AG10803 (cell line): ENCODE measurements around the gene HTR1B.
A peak's percentile ranks its signal among the peaks of the same experiment; 100 is the strongest.

Experiments used
- DNase-seq: peaks from one replicate; pipeline ENCODE4 v3.0.0; 2010; ENCODE audit warnings: low read depth
- H3K4me3 ChIP-seq: 2 replicates; pipeline ENCODE4 v1.5.1; 2011; ENCODE audit warnings: mild to moderate bottlenecking, low read length, control low read depth
- TF ChIP-seq, protein P1 (sequence below): conservative IDR thresholded peaks from 2 replicates; pipeline ENCODE4 v1.5.1; 2011; ENCODE audit warnings: mild to moderate bottlenecking, low read length, control low read depth, inconsistent platforms

HTR1B gene

DNA sequence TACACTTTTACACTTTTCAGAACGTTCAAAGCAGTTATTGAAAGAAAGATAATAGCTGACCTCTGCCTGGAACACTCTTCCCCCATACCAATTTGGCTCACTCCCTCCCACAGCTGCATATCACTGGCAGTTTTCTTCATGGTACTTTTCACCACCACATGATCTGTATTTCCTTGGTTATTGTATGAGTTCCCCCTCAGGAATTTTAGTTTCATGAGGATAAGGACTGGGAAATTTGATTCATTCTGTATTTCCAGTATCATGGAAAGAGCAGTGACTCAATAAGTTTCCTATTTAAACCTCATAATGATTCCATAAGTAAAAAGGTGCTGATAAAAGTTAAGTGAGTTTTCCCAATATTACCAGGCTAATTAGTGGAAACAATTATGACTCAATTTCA is 16.0 kb downstream of the HTR1B start:
- TF ChIP-seq, protein P1, sequence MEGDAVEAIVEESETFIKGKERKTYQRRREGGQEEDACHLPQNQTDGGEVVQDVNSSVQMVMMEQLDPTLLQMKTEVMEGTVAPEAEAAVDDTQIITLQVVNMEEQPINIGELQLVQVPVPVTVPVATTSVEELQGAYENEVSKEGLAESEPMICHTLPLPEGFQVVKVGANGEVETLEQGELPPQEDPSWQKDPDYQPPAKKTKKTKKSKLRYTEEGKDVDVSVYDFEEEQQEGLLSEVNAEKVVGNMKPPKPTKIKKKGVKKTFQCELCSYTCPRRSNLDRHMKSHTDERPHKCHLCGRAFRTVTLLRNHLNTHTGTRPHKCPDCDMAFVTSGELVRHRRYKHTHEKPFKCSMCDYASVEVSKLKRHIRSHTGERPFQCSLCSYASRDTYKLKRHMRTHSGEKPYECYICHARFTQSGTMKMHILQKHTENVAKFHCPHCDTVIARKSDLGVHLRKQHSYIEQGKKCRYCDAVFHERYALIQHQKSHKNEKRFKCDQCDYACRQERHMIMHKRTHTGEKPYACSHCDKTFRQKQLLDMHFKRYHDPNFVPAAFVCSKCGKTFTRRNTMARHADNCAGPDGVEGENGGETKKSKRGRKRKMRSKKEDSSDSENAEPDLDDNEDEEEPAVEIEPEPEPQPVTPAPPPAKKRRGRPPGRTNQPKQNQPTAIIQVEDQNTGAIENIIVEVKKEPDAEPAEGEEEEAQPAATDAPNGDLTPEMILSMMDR = no peak
- peak; percentile 55 for DNase-seq
- H3K4me3 ChIP-seq = no peak overlapping the region

DNA sequence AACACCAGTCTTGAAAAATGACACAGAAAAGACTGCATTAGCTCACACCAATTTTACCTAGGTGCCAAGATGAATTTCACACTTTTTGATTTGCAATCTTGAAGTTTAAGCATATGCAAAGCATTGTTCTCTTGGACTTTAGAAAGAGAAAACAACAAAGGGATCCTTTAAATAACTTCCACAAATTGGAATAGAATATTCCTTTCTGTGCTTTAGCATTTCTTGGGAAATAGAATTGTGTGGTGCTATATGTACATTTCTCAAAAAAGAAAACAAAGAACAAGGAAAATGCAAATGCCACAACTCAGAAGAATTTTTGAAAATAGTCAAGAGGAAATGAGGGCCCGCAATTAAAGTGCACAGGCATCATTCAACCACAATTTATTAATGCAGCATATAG is 17.0 kb downstream of the HTR1B start:
- TF ChIP-seq, protein P1 = no peak
- no peak overlapping the region for H3K4me3 ChIP-seq
- DNase-seq = no peak

DNA sequence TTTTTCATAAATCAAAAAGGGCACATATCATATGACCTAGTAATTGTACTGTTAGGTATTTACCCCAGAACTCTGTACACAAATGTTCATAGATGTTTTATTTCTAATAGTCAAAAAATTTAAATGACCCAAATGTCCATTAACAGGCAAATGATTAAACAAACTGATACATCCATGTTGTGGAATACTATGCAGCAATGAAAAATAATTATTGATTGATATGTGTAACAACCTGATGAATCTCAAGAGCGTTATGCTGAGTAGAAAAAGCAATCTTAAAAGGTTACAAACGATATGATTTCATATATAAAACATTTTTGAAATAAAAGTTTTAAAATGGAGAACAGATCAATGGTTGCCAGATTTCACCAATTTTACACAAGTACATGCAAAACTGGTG is 18.1 kb downstream of the HTR1B start:
- TF ChIP-seq, protein P1 = no peak
- DNase-seq = no peak
- no peak overlapping the region for H3K4me3 ChIP-seq

DNA sequence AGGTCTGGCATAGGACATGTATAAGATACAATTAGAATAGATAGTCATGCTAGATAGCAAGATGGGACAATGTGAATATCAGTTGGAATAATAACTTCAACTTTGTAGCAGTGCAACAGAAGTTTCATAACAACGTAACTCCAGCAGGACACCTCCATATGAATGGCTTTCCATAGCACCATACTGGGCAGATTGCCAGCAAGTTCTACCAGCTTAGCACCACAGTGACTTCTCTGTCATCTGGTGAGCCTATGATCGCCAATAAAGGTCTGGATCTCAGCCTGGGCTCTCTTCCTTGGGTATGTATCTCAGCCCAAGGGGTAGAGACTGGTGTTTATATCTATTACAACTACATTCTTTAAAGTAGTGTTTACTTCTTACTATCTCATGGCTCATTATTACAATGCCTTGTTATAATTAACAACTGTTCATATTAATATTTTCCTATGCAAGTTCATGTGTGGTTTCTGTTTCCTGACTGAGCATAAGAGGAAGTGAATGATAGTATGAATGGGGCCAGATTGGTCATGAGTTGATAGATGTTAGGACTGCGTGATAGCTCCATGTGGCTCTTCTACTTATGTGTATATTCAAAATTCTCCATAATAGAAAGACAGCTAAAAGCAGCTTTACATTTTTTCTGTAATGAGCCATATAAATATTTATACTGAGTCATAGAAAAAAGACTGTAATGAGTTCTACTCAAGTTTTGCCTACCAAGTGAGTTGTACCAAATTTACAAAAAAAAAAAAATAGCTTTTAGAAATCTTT is 22.9 kb downstream of the HTR1B start:
- H3K4me3 ChIP-seq = no peak overlapping the region
- TF ChIP-seq, protein P1 = no peak
- no peak for DNase-seq

DNA sequence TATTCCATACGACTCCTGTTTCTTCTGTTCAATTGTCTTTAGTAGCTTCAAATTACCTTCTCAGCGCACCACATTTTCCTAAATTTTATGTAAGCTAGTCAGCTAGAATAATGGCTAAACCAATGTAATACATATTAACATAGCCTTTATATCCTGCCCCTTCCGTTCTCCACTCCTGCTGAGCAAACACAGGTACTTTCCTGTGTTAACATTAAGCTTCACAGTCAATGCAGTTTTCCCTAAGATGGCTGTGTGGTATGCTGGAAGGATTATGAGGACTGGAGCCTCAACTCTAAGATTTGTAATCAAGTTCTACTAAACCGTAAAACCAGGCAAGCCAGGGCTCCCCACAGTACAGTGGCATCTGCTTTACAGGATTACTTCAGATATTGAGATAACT is 29.4 kb downstream of the HTR1B start:
- TF ChIP-seq, protein P1 = no peak
- DNase-seq = no peak
- H3K4me3 ChIP-seq = no peak overlapping the region

DNA sequence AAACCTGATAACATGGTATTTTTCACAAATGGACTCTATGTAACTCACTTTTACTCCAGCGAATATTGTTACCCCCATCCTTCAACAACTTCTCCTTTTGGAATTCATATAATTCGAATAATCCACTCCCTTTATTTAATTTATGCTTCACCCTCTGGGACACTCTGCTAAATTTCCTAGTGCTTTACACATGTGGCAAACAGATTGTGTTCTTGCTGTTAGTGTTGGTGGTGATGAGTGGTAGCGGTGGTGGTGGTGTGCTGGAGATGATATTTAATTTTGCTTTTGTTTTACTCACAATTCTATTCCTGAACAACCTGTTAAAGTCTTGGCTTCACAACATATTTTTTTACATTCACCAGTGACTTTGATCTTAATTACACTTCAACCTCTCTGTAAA is 32.8 kb downstream of the HTR1B start:
- DNase-seq = peak; percentile 67
- H3K4me3 ChIP-seq = no peak overlapping the region
- TF ChIP-seq, protein P1 = no peak

DNA sequence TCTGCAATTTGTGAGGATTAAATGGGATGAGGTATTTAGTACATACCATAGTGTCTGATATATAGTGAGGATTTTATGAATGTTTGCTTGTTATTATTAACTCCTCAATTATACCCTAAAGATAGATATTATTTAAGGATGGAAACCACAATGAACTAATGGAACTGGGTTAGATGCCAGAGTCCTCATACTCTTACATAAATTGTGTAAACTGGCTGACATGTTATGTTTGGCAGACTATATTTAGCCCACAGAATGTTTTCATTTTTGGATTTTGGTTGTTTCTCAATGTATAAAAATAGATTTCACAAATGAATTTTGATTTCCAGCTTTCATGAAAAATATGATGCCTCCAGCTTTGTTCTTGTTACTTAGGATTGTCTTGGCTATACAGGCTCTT is 37.6 kb downstream of the HTR1B start:
- TF ChIP-seq, protein P1 = no peak
- no peak overlapping the region for H3K4me3 ChIP-seq
- DNase-seq = peak; percentile 74
